Breast epithelium (tissue), 4 donors: Measurements from ENCODE around the gene IPO9. TPM values are rescaled to one million over a fixed set of nuclear protein-coding genes. Genes with fewer than 3 reads are reported as not detected.

Source experiments
- DNase-seq, 2 donors: peaks; one replicate each; pipeline ENCODE4 v3.0.0-alpha.2; 2019; ENCODE audit warnings: low spot score in 2 of 2
- H3K27ac ChIP-seq, 2 donors: fragments of 200-600 bp; sonication (generic) in 1 of 2; one replicate each; pipeline ENCODE4 v1.5.1; 2016 to 2019; ENCODE audit warnings: mild to moderate bottlenecking in 1 of 2
- H3K27me3 ChIP-seq, 2 donors: fragments of 200-600 bp; sonication (generic) in 1 of 2; one replicate each; pipeline versions ENCODE4 v1.5.1 to v1.6.0; 2017 to 2019; ENCODE audit warnings: control low read depth in 1 of 2, mild to moderate bottlenecking in 1 of 2
- H3K36me3 ChIP-seq: fragments of 200-600 bp; one replicate; pipeline ENCODE4 v1.5.1; 2019
- H3K4me1 ChIP-seq, 2 donors: fragments of 200-600 bp; sonication (generic); one replicate each; pipeline ENCODE4 v1.5.1; 2016 to 2019; ENCODE audit warnings: control low read depth in 1 of 2
- H3K4me3 ChIP-seq, 3 donors: fragments of 200-600 bp; sonication (generic); 1 replicate in 2 of 3; 2 replicates in 1 of 3; pipeline ENCODE4 v1.5.1; 2016 to 2019; ENCODE audit warnings: mild to moderate bottlenecking in 3 of 3, moderate library complexity in 2 of 3
- H3K9me3 ChIP-seq, 2 donors: fragments of 200-600 bp; sonication (generic) in 1 of 2; one replicate each; pipeline ENCODE4 v1.5.1; 2016 to 2019; ENCODE audit warnings: control low read depth in 1 of 2
- CTCF ChIP-seq, 3 donors: fragments of 450-650 bp; IDR thresholded peaks; one replicate each; pipeline ENCODE4 v1.5.1; 2016 to 2017; ENCODE audit warnings: antibody characterized with exemption in 3 of 3, mild to moderate bottlenecking in 3 of 3, moderate library complexity in 3 of 3
- POLR2A ChIP-seq: fragments of 450-650 bp; IDR thresholded peaks from one replicate; pipeline ENCODE4 v1.6.1; 2016; ENCODE audit warnings: antibody characterized with exemption, mild to moderate bottlenecking, moderate library complexity
- POLR2AphosphoS5 ChIP-seq, 3 donors: sonication (generic); formaldehyde crosslinking; IDR thresholded peaks; one replicate each; pipeline ENCODE4 v1.6.1; 2017; ENCODE audit warnings: antibody characterized with exemption in 3 of 3
- intact Hi-C: fragments of 100-400 bp; cut with DNase I; formaldehyde crosslinking; loops from one replicate; pipeline ENCODE4 v1.15.1; 2023; ENCODE audit warnings: low total_unique reads
- total RNA-seq, 3 donors: library from RNA; depleted of rRNA; stranded (reverse); fragments of >200 nt; gene quantifications; one replicate each; pipeline ENCODE4 v1.1.0, GENCODE V29; 2016

The IPO9 gene
- total RNA-seq, 3 donors from 2014 or later: 15.2 to 21.3 (median 18.1) TPM

GRCh38 chr1:201840490-201840889 is 11.5 kb downstream of the IPO9 start:
- Histone ChIP-seq H3K4me1 (no peaks in the 10 kb centered on the region), H3K36me3 (no peaks in the 10 kb centered on the region), H3K4me3 (no peak overlapping the region), H3K27me3 (no peaks in the 10 kb centered on the region), H3K9me3 (no peaks in the 10 kb centered on the region), H3K27ac (no peak overlapping the region)
- DNase-seq: no peak
- TF ChIP-seq POLR2A (no peak), POLR2AphosphoS5 (IDR thresholded peaks at IDR 0.05) (no peak), CTCF (IDR thresholded peaks at IDR 0.05) (no peak)
- intact Hi-C loops: no loop called here

GRCh38 chr1:201841265-201841912 is 12.4 kb downstream of the IPO9 start:
- Histone ChIP-seq H3K9me3 (no peaks in the 10 kb centered on the region), H3K4me3 (no peak overlapping the region), H3K36me3 (no peaks in the 10 kb centered on the region), H3K27me3 (no peaks in the 10 kb centered on the region), H3K4me1 (no peaks in the 10 kb centered on the region), H3K27ac (no peak overlapping the region)
- no peak for DNase-seq
- no peak for TF ChIP-seq POLR2A
- no peak for TF ChIP-seq POLR2AphosphoS5 (IDR thresholded peaks at IDR 0.05)
- TF ChIP-seq CTCF (IDR thresholded peaks at IDR 0.05): no peak
- intact Hi-C loops: no loop called here

GRCh38 chr1:201842472-201843027 is 13.6 kb downstream of the IPO9 start:
- no peak overlapping the region for H3K27ac ChIP-seq
- H3K9me3 ChIP-seq: no peaks in the 10 kb centered on the region
- TF ChIP-seq POLR2AphosphoS5 (IDR thresholded peaks at IDR 0.05) (no peak), CTCF (IDR thresholded peaks at IDR 0.05) (no peak), POLR2A (no peak)
- intact Hi-C loops: no loop called here
- DNase-seq: no peak
- no peaks in the 10 kb centered on the region for H3K36me3 ChIP-seq
- H3K4me1 ChIP-seq: no peaks in the 10 kb centered on the region
- H3K4me3 ChIP-seq: no peak overlapping the region
- no peaks in the 10 kb centered on the region for H3K27me3 ChIP-seq

GRCh38 chr1:201845331-201846083 is 16.6 kb downstream of the IPO9 start:
- intact Hi-C loops: no loop called here
- no peak overlapping the region for H3K27ac ChIP-seq
- H3K4me1 ChIP-seq: peaks cover 0 to 6% of the 10 kb centered on the region in 2 donors
- no peak overlapping the region for H3K4me3 ChIP-seq
- TF ChIP-seq CTCF (IDR thresholded peaks at IDR 0.05) (no peak), POLR2A (no peak), POLR2AphosphoS5 (IDR thresholded peaks at IDR 0.05) (no peak)
- no peak for DNase-seq
- no peaks in the 10 kb centered on the region for H3K36me3 ChIP-seq
- H3K9me3 ChIP-seq: no peaks in the 10 kb centered on the region
- H3K27me3 ChIP-seq: no peaks in the 10 kb centered on the region

- no peaks in the 10 kb centered on the region for H3K36me3 ChIP-seq
- no peak for DNase-seq
- H3K4me3 ChIP-seq: no peak overlapping the region
- H3K4me1 ChIP-seq: peaks cover 0 to 6% of the 10 kb centered on the region in 2 donors
- TF ChIP-seq POLR2AphosphoS5 (IDR thresholded peaks at IDR 0.05): no peak
- no peak for TF ChIP-seq POLR2A
- TF ChIP-seq CTCF (IDR thresholded peaks at IDR 0.05): no peak
- intact Hi-C loops: no loop called here
- H3K9me3 ChIP-seq: no peaks in the 10 kb centered on the region
- H3K27me3 ChIP-seq: no peaks in the 10 kb centered on the region
- peak overlapping the region in 1 of 2 donors; percentile 2 for H3K27ac ChIP-seq
Observed at GRCh38 chr1:201847150-201847549, 18.2 kb downstream of the IPO9 start.
